Astrocyte (in vitro differentiated cells and primary cell): ENCODE measurements around the gene MIOX.

Source experiments
- EZH2 ChIP-seq: IDR thresholded peaks from 2 replicates; pipeline ENCODE4 v1.6.1; 2012; ENCODE audit warnings: mild to moderate bottlenecking, low read length, inconsistent platforms; ENCODE audit not compliant: insufficient read depth
- TF ChIP-seq, protein P1 (sequence below): IDR thresholded peaks from 2 replicates; pipeline ENCODE4 v1.5.1; 2011; ENCODE audit warnings: low read depth, mild to moderate bottlenecking, inconsistent platforms, low read length, moderate library complexity; ENCODE audit not compliant: insufficient read depth

DNA sequence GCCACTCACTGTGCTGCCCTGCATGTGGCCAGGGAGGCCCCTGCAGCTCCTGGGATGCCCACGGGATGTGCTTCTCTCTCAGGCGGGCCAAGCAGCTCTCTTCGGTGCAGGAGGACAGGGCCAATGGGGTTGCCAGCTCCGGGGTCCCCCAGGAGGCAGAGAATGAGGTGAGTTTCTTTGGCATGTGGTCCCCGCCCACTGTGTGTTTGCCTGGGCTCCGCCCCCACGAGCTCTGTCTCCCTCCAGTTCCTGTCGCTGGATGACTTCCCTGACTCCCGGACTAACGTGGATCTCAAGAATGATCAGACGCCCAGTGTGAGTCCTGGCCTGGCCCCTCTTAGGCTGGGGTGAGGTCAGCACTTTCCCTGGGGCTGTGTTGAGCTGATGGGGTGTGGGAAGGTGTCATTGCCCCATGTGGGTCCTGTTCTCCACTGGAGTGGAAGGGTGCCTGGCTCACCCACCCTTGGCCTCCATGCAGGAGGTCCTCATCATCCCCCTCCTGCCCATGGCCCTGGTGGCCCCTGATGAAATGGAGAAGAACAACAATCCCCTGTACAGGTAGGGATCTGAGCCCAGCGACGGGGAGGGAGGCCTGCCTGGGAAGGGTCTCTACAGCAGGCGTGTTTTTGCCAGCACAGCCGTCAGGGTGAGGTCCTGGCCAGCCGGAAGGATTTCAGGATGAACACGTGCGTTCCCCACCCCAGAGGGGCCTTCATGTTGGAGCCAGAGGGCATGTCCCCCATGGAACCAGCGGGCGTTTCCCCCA is 31.0 kb downstream of the MIOX start:
- TF ChIP-seq EZH2 = no peak
- TF ChIP-seq, protein P1, sequence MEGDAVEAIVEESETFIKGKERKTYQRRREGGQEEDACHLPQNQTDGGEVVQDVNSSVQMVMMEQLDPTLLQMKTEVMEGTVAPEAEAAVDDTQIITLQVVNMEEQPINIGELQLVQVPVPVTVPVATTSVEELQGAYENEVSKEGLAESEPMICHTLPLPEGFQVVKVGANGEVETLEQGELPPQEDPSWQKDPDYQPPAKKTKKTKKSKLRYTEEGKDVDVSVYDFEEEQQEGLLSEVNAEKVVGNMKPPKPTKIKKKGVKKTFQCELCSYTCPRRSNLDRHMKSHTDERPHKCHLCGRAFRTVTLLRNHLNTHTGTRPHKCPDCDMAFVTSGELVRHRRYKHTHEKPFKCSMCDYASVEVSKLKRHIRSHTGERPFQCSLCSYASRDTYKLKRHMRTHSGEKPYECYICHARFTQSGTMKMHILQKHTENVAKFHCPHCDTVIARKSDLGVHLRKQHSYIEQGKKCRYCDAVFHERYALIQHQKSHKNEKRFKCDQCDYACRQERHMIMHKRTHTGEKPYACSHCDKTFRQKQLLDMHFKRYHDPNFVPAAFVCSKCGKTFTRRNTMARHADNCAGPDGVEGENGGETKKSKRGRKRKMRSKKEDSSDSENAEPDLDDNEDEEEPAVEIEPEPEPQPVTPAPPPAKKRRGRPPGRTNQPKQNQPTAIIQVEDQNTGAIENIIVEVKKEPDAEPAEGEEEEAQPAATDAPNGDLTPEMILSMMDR = no peak
